ENCODE results near the gene KLHL17.

DNA sequence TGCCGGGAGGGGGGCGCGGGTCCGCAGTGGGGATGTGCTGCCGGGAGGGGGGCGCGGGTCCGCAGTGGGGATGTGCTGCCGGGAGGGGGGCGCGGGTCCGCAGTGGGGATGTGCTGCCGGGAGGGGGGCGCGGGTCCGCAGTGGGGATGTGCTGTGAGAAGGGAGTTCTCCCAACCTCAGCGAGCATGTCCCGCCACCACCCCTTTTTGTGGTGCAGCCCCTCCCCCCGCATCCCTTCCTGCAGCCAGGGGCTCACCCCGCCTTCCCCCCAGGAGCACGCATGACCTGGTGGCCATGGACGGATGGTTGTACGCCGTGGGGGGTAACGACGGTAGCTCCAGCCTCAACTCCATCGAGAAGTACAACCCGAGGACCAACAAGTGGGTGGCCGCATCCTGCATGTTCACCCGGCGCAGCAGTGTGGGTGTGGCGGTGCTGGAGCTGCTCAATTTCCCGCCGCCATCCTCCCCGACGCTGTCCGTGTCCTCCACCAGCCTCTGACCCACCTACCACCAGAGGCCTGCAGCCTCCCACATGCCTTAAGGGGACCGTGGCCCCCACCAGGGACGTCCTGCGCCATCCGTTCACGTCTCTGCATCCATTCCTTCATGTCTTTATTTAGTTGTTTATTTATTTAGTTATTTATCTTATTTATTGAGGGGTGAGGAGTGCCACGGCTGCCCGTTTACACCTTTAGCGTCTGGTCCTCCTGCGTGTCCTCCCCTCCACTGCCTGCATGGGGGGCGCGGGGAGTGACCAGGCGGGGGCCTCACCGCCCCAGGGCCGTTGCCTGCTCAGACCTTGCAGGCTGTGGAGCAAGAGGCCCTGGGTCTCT is 4.5 kb downstream of the KLHL17 start:
- TF ChIP-seq CTCF (IDR thresholded peaks at IDR 0.05) (no peak), POLR2A (IDR thresholded peaks at IDR 0.05) (no peak)

Measured in heart left ventricle (tissue), 13 donors.